VCaP (cell line): Measurements from ENCODE around the gene MUSTN1.

Source experiments
- H3K27ac ChIP-seq: fragments of 450-650 bp; 2 replicates; pipeline ENCODE4 v1.5.1; 2017
- CTCF ChIP-seq: fragments of 450-650 bp; conservative IDR thresholded peaks from 2 replicates; pipeline ENCODE4 v1.5.1; 2017; ENCODE audit warnings: mild to moderate bottlenecking, moderate library complexity

The MUSTN1 gene

DNA sequence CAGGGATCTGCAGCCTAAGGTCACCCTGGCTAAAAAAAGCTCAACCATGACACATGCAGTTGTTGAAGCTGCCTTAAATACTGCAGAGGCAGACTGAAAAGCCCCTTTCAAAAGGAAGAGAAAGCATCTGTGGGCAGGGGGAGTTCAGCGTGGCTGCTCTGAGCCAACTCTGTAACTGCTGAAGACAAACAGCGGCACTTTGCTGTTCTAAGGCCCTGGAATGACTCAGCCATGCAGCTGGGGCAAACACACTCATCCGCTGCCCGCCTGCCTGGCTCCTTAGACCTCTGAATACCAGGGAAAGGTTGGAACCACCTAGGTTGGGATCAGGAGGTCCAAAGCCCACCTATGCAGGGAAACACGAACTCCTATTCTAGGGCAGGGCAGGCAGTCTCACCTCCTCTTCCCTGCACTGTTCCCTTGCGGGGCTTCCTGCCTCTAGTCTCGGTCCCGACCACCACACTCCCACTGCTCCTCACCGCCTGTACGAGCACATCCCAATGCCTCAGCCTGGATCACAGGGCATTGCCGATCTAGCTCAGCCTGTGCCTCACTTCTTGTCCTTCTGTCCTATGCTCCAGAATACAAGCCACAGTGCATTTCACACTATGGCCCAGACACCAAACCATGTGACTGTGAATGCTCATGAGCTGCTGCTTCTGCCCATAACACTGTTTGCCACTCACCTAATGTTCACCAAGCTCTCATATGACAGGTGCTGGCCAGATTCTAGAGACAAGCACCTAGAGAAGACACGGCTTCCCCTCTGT, 6.6 kb upstream of the MUSTN1 start:
- TF ChIP-seq CTCF = no peak
- no peak overlapping the region for H3K27ac ChIP-seq

DNA sequence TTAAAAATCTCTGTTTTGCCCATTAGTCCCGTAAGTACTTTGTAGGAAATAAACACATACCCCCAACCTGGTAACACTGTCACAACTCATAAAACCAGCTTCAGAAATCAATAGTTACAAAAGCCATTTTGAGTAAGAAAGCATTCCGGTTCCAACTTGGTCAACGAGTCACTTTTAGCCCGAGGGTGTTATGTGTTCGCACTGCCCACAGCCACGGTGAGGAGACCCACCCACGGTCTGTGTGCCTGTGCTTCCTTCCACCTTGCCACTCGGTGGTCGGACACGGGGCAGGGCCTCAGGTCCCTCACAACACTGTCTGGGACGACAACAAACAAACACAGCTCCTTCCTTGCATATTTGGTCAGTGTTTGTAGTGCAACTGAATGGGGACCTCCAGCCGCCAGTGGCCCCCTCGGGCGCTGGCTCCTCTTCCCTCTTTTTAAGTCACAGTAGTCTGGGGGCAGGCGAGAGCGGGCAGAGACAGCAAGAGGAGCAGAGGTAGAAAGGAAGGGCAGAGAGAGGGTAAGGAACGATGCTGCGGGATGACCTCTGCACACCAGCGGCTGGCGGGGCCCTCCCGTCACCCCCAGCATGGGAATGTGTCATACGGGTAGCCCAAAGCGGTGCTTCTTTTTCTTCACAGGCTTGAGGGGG, 5.2 kb upstream of the MUSTN1 start:
- TF ChIP-seq CTCF = no peak
- no peak overlapping the region for H3K27ac ChIP-seq

- TF ChIP-seq CTCF = no peak
- H3K27ac ChIP-seq = no peak overlapping the region
These were observed 4.4 kb upstream of the MUSTN1 start for GRCh38 chr3:52839268-52839575.

- no peak for TF ChIP-seq CTCF
- no peak overlapping the region for H3K27ac ChIP-seq
These were observed 3.9 kb upstream of the MUSTN1 start for GRCh38 chr3:52838561-52839267.

- no peak for TF ChIP-seq CTCF
- no peak overlapping the region for H3K27ac ChIP-seq
These were observed 2.2 kb upstream of the MUSTN1 start for GRCh38 chr3:52836986-52837385.

- no peak for TF ChIP-seq CTCF
- H3K27ac ChIP-seq = no peak overlapping the region
These were observed 1.6 kb upstream of the MUSTN1 start for GRCh38 chr3:52836471-52836845.

DNA sequence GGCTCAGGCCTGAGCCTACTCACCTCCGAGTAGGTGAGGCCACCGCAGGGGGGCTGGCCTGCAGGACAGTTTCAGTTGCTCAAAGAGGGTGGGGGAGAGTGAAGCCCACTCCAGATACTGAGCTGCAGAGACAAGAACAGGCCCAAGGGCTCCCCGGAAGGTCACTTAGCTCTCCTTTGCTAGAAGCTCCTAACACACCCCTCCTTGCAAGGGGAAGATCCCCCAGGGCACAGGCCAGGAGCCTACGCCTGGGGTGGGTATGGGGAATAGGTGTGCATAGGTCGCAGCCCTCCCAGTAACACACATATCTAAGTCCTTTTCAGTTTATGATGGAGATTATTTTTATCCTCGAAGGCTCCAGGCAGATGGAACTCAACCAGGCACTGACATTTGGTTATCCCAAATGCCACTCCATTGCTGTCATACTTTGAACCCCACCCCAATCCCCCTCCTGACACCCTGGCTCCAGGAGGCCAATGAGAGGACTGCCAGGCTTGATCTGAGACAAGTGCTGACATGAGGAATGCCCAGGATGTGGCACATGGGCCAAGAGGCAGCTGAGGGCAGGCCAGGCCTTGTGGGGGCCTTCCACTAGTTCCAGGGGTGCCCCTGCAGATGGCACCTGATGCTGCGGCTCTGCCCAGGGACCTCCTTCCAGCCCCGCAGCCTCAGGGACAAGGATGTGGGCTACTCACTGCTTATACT, 1.1 kb upstream of the MUSTN1 start:
- H3K27ac ChIP-seq = no peak overlapping the region
- TF ChIP-seq CTCF = no peak
